Nephron (organoid): ENCODE results near the gene CROCC2.
A peak's percentile ranks its signal among the peaks of the same experiment; 100 is the strongest.

ENCODE experiments used
- H3K27ac Mint-ChIP-seq, 3 experiments: 2 replicates each; pipeline ENCODE4 v1.8.0; 2020; ENCODE audit warnings: mixed read lengths in 3 of 3, mild to moderate bottlenecking in 2 of 3, moderate library complexity in 1 of 3
- H3K27me3 Mint-ChIP-seq: 2 replicates; pipeline ENCODE4 v1.8.0; 2021; ENCODE audit warnings: low read depth, mild to moderate bottlenecking, moderate library complexity, mixed read lengths
- H3K36me3 Mint-ChIP-seq: 2 replicates; pipeline ENCODE4 v1.8.0; 2020; ENCODE audit warnings: low read depth, mixed read lengths
- H3K4me1 Mint-ChIP-seq: 2 replicates; pipeline ENCODE4 v1.8.0; 2020; ENCODE audit warnings: mixed read lengths
- H3K4me3 Mint-ChIP-seq, 3 experiments: 2 replicates each; pipeline ENCODE4 v1.8.0; 2020; ENCODE audit warnings: mild to moderate bottlenecking in 3 of 3, mixed read lengths in 3 of 3, moderate library complexity in 2 of 3
- H3K9me3 Mint-ChIP-seq: 2 replicates; pipeline ENCODE4 v1.8.0; 2020; ENCODE audit warnings: mixed read lengths
- TF ChIP-seq, protein P1 (sequence below), 3 experiments: fragments of 200-600 bp; sonication (generic); IDR thresholded peaks; one replicate each; pipeline ENCODE4 v1.5.0; 2021; ENCODE audit warnings: antibody characterized with exemption in 3 of 3; ENCODE audit not compliant: unreplicated experiment in 3 of 3

The CROCC2 gene

GRCh38 chr2:240879105-240879504 is 27.0 kb upstream of the CROCC2 start:
- Mint-ChIP-seq H3K4me3 (no peak overlapping the region), H3K27me3 (peaks cover 12% of the 10 kb centered on the region), H3K4me1 (no peaks in the 10 kb centered on the region), H3K27ac (no peak overlapping the region), H3K36me3 (no peaks in the 10 kb centered on the region), H3K9me3 (no peaks in the 10 kb centered on the region)
- TF ChIP-seq, protein P1, sequence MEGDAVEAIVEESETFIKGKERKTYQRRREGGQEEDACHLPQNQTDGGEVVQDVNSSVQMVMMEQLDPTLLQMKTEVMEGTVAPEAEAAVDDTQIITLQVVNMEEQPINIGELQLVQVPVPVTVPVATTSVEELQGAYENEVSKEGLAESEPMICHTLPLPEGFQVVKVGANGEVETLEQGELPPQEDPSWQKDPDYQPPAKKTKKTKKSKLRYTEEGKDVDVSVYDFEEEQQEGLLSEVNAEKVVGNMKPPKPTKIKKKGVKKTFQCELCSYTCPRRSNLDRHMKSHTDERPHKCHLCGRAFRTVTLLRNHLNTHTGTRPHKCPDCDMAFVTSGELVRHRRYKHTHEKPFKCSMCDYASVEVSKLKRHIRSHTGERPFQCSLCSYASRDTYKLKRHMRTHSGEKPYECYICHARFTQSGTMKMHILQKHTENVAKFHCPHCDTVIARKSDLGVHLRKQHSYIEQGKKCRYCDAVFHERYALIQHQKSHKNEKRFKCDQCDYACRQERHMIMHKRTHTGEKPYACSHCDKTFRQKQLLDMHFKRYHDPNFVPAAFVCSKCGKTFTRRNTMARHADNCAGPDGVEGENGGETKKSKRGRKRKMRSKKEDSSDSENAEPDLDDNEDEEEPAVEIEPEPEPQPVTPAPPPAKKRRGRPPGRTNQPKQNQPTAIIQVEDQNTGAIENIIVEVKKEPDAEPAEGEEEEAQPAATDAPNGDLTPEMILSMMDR (IDR thresholded peaks at IDR 0.05; ENCODE audit: unreplicated experiment in 3 of 3), result no peak

GRCh38 chr2:240881913-240882312 is 24.2 kb upstream of the CROCC2 start:
- TF ChIP-seq, protein P1 (IDR thresholded peaks at IDR 0.05; ENCODE audit: unreplicated experiment in 3 of 3), result no peak
- no peaks in the 10 kb centered on the region for H3K4me1 Mint-ChIP-seq
- H3K9me3 Mint-ChIP-seq, result no peaks in the 10 kb centered on the region
- H3K4me3 Mint-ChIP-seq, result no peak overlapping the region
- peak overlapping the region in 1 of 3 experiments; percentile 32 for H3K27ac Mint-ChIP-seq
- H3K27me3 Mint-ChIP-seq, result peaks cover 12% of the 10 kb centered on the region
- no peaks in the 10 kb centered on the region for H3K36me3 Mint-ChIP-seq

- TF ChIP-seq, protein P1 (IDR thresholded peaks at IDR 0.05; ENCODE audit: unreplicated experiment in 3 of 3), result no peak
- H3K9me3 Mint-ChIP-seq, result no peaks in the 10 kb centered on the region
- H3K27ac Mint-ChIP-seq, result no peak overlapping the region
- H3K4me3 Mint-ChIP-seq, result no peak overlapping the region
- H3K4me1 Mint-ChIP-seq, result no peaks in the 10 kb centered on the region
- H3K36me3 Mint-ChIP-seq, result no peaks in the 10 kb centered on the region
- H3K27me3 Mint-ChIP-seq, result peaks cover 12% of the 10 kb centered on the region
These were observed 21.9 kb upstream of the CROCC2 start for GRCh38 chr2:240884221-240884620.

DNA sequence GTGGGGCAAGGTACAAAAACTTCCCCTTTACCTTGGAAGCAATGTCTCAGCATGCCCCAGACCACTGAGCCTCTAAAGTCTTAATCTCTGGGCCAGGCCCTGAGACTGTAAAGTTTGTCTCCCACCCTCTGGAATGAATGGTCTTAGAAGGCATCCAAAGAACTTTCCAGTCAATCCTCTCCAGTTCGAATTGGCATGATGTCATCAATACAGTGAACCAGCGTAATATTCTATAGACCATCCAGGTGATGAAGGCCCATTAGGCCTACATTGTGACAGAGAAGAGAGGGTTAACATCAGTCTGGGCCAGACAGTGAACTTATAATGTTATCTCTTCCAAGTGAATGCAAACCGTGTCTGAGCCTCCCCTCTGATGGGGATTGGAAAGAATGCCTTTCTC is 21.4 kb upstream of the CROCC2 start:
- TF ChIP-seq, protein P1 (IDR thresholded peaks at IDR 0.05; ENCODE audit: unreplicated experiment in 3 of 3), result no peak
- H3K9me3 Mint-ChIP-seq, result no peaks in the 10 kb centered on the region
- peaks cover 9% of the 10 kb centered on the region for H3K27me3 Mint-ChIP-seq
- no peak overlapping the region for H3K27ac Mint-ChIP-seq
- no peak overlapping the region for H3K4me3 Mint-ChIP-seq
- no peaks in the 10 kb centered on the region for H3K36me3 Mint-ChIP-seq
- H3K4me1 Mint-ChIP-seq, result no peaks in the 10 kb centered on the region

GRCh38 chr2:240885566-240885965 is 20.6 kb upstream of the CROCC2 start:
- Mint-ChIP-seq H3K27me3 (peaks cover 1% of the 10 kb centered on the region), H3K27ac (no peak overlapping the region), H3K4me1 (no peaks in the 10 kb centered on the region), H3K9me3 (no peaks in the 10 kb centered on the region), H3K36me3 (no peaks in the 10 kb centered on the region), H3K4me3 (no peak overlapping the region)
- TF ChIP-seq, protein P1 (IDR thresholded peaks at IDR 0.05; ENCODE audit: unreplicated experiment in 3 of 3), result no peak

- no peaks in the 10 kb centered on the region for H3K4me1 Mint-ChIP-seq
- no peak overlapping the region for H3K27ac Mint-ChIP-seq
- H3K4me3 Mint-ChIP-seq, result no peak overlapping the region
- TF ChIP-seq, protein P1 (IDR thresholded peaks at IDR 0.05; ENCODE audit: unreplicated experiment in 3 of 3), result no peak
- no peaks in the 10 kb centered on the region for H3K9me3 Mint-ChIP-seq
- no peaks in the 10 kb centered on the region for H3K27me3 Mint-ChIP-seq
- no peaks in the 10 kb centered on the region for H3K36me3 Mint-ChIP-seq
These were observed 20.0 kb upstream of the CROCC2 start for GRCh38 chr2:240886023-240886565.
